ENCODE results near the gene PEPD.

PEPD gene

GRCh38 chr19:33382006-33382405 is 139.6 kb downstream of the PEPD start:
- Histone ChIP-seq H3K9ac (ENCODE audit: low read length) (no peak overlapping the region), H3K4me2 (ENCODE audit: low read length) (no peak overlapping the region), H3K27ac (ENCODE audit: low read depth, low read length, poor library complexity, severe bottlenecking) (no peak overlapping the region), H3K9me3 (ENCODE audit: low read length) (no peaks in the 10 kb centered on the region), H3K4me1 (ENCODE audit: insufficient read depth, low read length, severe bottlenecking) (peaks cover 3% of the 10 kb centered on the region), H3K9me2 (ENCODE audit: low read depth, low read length) (no peaks in the 10 kb centered on the region), H3F3A (ENCODE audit: insufficient read depth, low read length) (no peaks in the 10 kb centered on the region), H4K20me1 (ENCODE audit: insufficient read depth, low read length) (peaks cover 6% of the 10 kb centered on the region), H3K4me3 (ENCODE audit: low read depth, low read length, poor library complexity, severe bottlenecking) (no peak overlapping the region), H3K36me3 (ENCODE audit: insufficient read depth, low read length) (peaks cover 27% of the 10 kb centered on the region), H2AFZ (ENCODE audit: low read length) (no peak overlapping the region), H3K79me2 (ENCODE audit: insufficient read depth, low read length) (peaks cover 43% of the 10 kb centered on the region), H3K27me3 (ENCODE audit: insufficient read depth, low read length) (no peaks in the 10 kb centered on the region)
- TF ChIP-seq, protein P1, sequence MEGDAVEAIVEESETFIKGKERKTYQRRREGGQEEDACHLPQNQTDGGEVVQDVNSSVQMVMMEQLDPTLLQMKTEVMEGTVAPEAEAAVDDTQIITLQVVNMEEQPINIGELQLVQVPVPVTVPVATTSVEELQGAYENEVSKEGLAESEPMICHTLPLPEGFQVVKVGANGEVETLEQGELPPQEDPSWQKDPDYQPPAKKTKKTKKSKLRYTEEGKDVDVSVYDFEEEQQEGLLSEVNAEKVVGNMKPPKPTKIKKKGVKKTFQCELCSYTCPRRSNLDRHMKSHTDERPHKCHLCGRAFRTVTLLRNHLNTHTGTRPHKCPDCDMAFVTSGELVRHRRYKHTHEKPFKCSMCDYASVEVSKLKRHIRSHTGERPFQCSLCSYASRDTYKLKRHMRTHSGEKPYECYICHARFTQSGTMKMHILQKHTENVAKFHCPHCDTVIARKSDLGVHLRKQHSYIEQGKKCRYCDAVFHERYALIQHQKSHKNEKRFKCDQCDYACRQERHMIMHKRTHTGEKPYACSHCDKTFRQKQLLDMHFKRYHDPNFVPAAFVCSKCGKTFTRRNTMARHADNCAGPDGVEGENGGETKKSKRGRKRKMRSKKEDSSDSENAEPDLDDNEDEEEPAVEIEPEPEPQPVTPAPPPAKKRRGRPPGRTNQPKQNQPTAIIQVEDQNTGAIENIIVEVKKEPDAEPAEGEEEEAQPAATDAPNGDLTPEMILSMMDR (IDR thresholded peaks at IDR 0.05; ENCODE audit: low read length): no peak
- no peak for TF ChIP-seq EZH2 (IDR thresholded peaks at IDR 0.05; ENCODE audit: borderline replicate concordance, low read length)

DNA sequence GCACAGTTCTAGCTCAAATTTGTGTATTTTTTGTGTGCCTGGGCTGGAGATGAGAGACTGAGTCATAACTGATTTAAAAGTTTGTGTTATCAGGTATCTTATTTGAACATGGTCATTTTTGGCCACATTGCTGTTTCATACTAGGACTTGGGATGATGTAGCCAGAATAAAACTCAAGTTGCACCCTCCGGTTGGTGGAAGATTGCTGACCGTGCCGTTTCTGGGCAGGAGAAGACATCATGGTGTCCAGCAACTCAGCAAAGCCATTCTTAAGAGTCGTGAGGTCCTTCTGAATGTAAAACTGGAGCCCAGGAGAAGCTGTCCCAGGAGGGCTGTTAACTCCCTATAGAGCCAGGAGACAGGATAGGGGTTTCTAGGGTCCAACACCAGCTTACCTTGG is 140.5 kb downstream of the PEPD start:
- Histone ChIP-seq H3K79me2 (ENCODE audit: insufficient read depth, low read length) (peaks cover 51% of the 10 kb centered on the region), H3K9ac (ENCODE audit: low read length) (no peak overlapping the region), H3K9me2 (ENCODE audit: low read depth, low read length) (no peaks in the 10 kb centered on the region), H3K4me1 (ENCODE audit: insufficient read depth, low read length, severe bottlenecking) (peaks cover 10% of the 10 kb centered on the region), H3K27me3 (ENCODE audit: insufficient read depth, low read length) (no peaks in the 10 kb centered on the region), H3K9me3 (ENCODE audit: low read length) (no peaks in the 10 kb centered on the region), H3K27ac (ENCODE audit: low read depth, low read length, poor library complexity, severe bottlenecking) (no peak overlapping the region), H2AFZ (ENCODE audit: low read length) (no peak overlapping the region), H3K36me3 (ENCODE audit: insufficient read depth, low read length) (peaks cover 27% of the 10 kb centered on the region), H3K4me2 (ENCODE audit: low read length) (no peak overlapping the region), H3K4me3 (ENCODE audit: low read depth, low read length, poor library complexity, severe bottlenecking) (no peak overlapping the region), H3F3A (ENCODE audit: insufficient read depth, low read length) (no peaks in the 10 kb centered on the region), H4K20me1 (ENCODE audit: insufficient read depth, low read length) (peaks cover 6% of the 10 kb centered on the region)
- TF ChIP-seq EZH2 (IDR thresholded peaks at IDR 0.05; ENCODE audit: borderline replicate concordance, low read length): no peak
- TF ChIP-seq, protein P1 (IDR thresholded peaks at IDR 0.05; ENCODE audit: low read length): no peak

DNA sequence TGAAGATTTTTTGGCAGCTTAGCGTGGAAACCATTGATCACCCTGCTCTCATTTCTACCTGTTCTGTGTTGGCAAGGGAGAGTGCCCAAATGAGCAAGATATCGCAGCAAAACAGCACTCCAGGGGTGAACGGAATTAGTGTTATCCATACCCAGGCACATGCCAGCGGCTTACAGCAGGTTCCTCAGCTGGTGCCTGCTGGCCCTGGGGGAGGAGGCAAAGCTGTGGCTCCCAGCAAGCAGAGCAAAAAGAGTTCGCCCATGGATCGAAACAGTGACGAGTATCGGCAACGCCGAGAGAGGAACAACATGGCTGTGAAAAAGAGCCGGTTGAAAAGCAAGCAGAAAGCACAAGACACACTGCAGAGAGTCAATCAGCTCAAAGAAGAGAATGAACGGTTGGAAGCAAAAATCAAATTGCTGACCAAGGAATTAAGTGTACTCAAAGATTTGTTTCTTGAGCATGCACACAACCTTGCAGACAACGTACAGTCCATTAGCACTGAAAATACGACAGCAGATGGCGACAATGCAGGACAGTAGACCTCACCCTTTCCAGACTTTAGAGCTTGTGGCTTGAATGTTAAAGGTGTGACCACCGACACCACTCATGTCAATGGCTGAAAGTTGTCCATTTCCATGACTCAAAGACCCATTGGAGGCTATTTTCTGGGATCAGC is 142.3 kb downstream of the PEPD start:
- Histone ChIP-seq H3K79me2 (ENCODE audit: insufficient read depth, low read length) (peaks cover 69% of the 10 kb centered on the region), H3K27me3 (ENCODE audit: insufficient read depth, low read length) (no peaks in the 10 kb centered on the region), H3K4me2 (ENCODE audit: low read length) (no peak overlapping the region), H3K4me1 (ENCODE audit: insufficient read depth, low read length, severe bottlenecking) (peaks cover 26% of the 10 kb centered on the region), H3K9me2 (ENCODE audit: low read depth, low read length) (no peaks in the 10 kb centered on the region), H3K27ac (ENCODE audit: low read depth, low read length, poor library complexity, severe bottlenecking) (no peak overlapping the region), H3K4me3 (ENCODE audit: low read depth, low read length, poor library complexity, severe bottlenecking) (no peak overlapping the region), H2AFZ (ENCODE audit: low read length) (no peak overlapping the region), H3F3A (ENCODE audit: insufficient read depth, low read length) (no peaks in the 10 kb centered on the region), H3K9me3 (ENCODE audit: low read length) (no peaks in the 10 kb centered on the region), H4K20me1 (ENCODE audit: insufficient read depth, low read length) (peaks cover 6% of the 10 kb centered on the region), H3K36me3 (ENCODE audit: insufficient read depth, low read length) (peaks cover 27% of the 10 kb centered on the region), H3K9ac (ENCODE audit: low read length) (no peak overlapping the region)
- TF ChIP-seq, protein P1 (IDR thresholded peaks at IDR 0.05; ENCODE audit: low read length): no peak

Measured in OCI-LY1 (cell line).